Hepatocyte (in vitro differentiated cells): Measurements from ENCODE around the gene GPSM3.

Source experiments
- EZH2 ChIP-seq: fragments of 200-600 bp; sonication (generic); IDR thresholded peaks from 2 replicates; pipeline ENCODE4 v1.6.1; 2016; ENCODE audit warnings: antibody characterized with exemption, mild to moderate bottlenecking, borderline replicate concordance
- EZH2phosphoT487 ChIP-seq: fragments of 200-600 bp; sonication (generic); IDR thresholded peaks from one replicate; pipeline ENCODE4 v1.6.1; 2018; ENCODE audit warnings: antibody characterized with exemption, mild to moderate bottlenecking, low read depth, moderate library complexity; ENCODE audit not compliant: unreplicated experiment, severe bottlenecking
- TF ChIP-seq, protein P1 (sequence below): fragments of 200-600 bp; sonication (generic); IDR thresholded peaks from 2 replicates; pipeline ENCODE4 v1.5.1; 2016; ENCODE audit warnings: antibody characterized with exemption, mild to moderate bottlenecking; ENCODE audit not compliant: poor library complexity

- TF ChIP-seq, protein P1, sequence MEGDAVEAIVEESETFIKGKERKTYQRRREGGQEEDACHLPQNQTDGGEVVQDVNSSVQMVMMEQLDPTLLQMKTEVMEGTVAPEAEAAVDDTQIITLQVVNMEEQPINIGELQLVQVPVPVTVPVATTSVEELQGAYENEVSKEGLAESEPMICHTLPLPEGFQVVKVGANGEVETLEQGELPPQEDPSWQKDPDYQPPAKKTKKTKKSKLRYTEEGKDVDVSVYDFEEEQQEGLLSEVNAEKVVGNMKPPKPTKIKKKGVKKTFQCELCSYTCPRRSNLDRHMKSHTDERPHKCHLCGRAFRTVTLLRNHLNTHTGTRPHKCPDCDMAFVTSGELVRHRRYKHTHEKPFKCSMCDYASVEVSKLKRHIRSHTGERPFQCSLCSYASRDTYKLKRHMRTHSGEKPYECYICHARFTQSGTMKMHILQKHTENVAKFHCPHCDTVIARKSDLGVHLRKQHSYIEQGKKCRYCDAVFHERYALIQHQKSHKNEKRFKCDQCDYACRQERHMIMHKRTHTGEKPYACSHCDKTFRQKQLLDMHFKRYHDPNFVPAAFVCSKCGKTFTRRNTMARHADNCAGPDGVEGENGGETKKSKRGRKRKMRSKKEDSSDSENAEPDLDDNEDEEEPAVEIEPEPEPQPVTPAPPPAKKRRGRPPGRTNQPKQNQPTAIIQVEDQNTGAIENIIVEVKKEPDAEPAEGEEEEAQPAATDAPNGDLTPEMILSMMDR, result peak; percentile 28
- no peak for TF ChIP-seq EZH2phosphoT487
- no peak for TF ChIP-seq EZH2
Observed at GRCh38 chr6:32153564-32154513, 38.6 kb downstream of the GPSM3 start, which contains the start of gene PPT2.
